GM21619 (cell line): ENCODE results near the gene TCEANC.

ENCODE experiments used
- ATAC-seq: cut with Tn5 transposase; IDR thresholded peaks from one replicate; pipeline ENCODE4 v1.9.1; 2021; ENCODE audit not compliant: unreplicated experiment

Gene TCEANC

GRCh38 chrX:13690836-13691235 lies 37.9 kb downstream of the TCEANC start:
- no peak for ATAC-seq

DNA sequence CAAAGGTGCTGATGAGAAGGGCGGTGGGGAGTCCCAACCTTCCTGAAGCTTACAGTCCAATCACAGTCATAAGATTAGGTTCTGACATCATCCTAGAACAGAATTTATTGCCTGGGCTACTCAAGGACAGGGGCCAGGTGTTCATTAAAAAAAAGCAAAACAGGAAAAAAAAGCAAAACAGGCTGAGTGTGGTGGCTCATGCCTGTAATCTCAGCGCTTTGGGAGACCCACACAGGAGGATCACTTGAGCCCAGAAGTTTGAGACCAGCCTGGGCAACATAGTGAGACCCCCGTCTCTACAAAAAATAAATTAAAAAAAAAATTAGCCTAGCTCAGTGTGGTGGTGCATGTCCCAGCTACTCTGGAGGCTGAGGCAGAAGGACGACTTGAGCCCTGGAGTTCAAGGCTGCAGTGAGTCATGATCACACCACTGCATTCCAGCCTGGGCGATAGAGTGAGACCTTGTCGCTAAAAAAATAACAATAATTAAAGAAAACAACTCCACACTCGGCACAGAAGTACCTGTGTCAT lies 39.0 kb downstream of the TCEANC start:
- ATAC-seq, result no peak

DNA sequence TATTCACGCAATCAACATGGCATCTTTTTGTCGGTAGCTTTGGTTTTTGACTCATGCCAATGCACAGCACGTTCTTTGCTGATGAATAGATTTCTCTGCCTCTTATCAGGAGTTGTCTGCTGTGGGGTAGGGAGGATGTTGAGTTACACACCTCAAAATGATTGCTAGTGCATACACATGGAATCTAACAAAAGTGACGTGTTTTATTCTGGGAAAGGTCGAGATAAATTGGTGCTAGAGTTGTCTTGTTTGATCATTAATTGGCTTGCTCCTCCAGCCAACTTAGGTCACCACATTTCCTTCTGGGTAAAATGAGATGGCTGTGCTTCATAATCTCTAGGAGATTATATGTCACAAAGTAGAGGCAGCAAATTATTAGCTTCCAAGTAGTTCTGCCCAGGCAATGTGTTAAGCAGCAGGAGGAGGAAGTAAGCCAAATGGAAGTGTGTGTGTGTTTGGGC lies 39.9 kb downstream of the TCEANC start:
- no peak for ATAC-seq

- no peak for ATAC-seq
These were observed 40.5 kb downstream of the TCEANC start for GRCh38 chrX:13693341-13693961.

DNA sequence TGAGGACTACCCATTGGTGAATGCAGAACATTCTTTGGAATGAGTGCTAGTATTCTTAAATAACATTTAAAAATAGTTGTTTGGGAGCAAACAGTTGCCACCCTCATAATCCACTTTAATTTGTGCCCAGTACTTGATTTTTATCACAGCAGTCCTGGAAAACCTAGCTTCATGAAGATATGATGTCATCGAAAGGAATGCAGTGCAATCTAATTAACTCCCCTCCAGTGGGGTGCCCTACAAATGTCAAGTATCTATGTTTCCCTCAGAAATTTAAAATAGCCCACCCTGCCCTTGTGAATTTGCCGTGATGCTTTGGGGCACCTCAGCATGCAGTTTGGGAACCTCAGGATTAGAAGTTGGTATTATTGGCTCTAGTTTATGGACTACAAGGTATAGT lies 41.4 kb downstream of the TCEANC start:
- ATAC-seq, result no peak

DNA sequence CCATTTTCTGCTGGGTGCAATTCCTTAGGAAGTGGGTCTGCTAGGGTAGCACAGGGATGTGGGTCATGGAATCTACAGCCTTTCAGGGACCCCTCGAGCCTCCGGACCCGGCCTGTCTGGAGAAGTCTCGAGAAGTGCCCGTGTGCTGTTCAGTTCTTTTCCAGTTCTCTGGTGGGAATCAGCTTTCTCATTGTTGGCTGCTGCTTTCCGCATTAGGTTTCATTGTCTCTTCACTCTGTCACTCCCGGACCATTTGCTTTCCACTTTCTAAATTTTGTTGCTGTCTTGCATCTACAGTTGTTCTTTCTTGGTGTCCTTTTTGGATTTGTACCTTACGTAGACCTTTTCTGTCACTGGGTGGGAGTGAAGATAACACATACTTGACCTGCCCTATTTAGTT lies 42.0 kb downstream of the TCEANC start:
- no peak for ATAC-seq

DNA sequence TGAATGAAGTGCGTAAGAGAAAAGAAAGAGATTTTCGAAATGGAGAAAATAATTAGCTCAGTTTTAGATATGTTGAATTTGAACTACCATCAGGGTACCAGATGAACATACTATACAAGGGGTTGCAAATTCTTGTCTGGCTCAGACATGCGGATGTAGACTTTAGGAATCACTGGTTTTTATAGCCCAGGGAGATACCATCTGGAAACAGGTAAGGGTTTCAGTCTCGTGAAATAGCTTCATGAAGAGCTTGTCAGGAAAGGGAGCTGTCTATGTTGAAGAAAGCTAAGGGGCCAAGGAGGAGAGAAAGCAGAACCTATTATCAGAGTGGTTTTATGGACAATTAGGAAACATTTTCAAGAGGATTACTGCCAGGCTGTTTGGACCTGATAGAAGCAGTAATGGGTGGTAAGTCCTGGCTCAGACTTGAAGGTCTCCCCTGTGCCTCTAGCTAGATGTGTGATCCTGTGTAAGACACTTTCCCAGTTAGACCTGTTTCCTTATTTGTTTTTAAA lies 42.7 kb downstream of the TCEANC start:
- no peak for ATAC-seq

GRCh38 chrX:13697455-13697854 lies 44.5 kb downstream of the TCEANC start:
- ATAC-seq, result peak; percentile 58

DNA sequence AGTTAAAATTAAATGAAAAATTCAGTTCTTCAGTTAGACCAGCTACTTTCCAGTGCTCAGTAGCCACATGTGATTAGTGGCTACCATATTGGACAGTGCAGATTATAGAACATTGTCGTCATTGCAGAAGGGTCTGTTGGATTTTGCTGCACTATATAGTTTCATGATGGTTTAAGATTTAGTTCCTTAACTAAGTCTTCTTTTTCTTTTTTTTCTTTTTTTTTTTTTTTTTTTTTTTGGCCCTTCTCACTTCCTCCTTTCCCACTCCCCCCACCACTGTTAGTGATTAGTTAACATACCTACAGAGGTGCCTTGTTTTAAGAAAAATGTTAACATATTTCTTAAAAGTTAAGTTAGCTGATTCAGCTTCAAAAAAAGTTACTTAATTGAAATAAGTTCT lies 45.0 kb downstream of the TCEANC start:
- no peak for ATAC-seq

GRCh38 chrX:13698432-13698831 lies 45.5 kb downstream of the TCEANC start:
- no peak for ATAC-seq

DNA sequence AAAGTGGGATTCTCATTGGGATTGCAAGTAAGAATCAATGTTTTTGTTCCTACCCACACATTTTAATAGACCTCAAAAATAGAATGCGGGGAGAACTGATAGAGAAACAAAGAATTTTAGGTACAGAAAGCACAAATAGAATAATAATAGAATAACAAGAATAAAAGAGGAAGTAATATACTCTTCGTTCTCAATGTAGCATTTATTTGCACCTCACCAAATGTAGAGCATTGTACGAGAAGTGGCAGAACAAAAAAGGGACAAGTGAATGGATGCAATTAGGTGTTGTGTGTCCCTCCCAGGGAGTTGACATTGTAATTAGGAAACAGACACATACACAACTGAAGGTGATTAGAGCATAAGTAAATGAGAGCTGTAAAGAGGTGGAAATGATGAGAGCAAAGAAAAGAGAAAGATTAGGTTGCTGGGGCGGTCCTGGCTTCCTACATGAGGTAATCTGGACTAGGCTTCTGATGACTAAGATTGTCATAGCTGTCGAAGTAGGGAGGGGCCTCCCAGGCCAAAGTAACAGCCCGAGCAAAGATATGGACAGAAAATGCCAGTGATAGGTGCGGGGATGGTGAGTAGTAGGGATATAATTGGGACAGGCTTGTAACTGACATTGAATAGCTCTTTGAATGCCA lies 46.4 kb downstream of the TCEANC start:
- ATAC-seq, result peak; percentile 51

- ATAC-seq, result no peak
These were observed 47.4 kb downstream of the TCEANC start for GRCh38 chrX:13700380-13700779.

- no peak for ATAC-seq
These were observed 49.3 kb downstream of the TCEANC start for GRCh38 chrX:13702111-13702789.

DNA sequence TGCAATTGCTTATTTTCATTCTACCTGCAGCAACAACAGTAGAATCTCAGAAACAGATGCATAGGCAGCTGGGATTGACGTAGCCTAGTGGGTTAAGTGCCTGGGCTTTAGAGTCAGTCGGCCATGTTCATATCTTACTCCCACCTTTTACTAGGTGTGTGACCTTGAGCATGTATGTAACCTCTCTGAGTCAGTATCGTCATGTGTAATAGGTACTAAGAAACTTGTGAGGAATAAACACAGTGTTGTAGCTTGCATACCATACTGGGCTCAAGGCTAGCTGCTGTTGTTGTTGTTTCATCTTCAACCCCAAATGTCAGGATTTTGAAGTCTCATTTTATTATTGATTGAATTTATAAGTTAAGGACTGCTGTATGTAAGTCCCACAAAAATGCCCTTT lies 50.2 kb downstream of the TCEANC start:
- no peak for ATAC-seq

DNA sequence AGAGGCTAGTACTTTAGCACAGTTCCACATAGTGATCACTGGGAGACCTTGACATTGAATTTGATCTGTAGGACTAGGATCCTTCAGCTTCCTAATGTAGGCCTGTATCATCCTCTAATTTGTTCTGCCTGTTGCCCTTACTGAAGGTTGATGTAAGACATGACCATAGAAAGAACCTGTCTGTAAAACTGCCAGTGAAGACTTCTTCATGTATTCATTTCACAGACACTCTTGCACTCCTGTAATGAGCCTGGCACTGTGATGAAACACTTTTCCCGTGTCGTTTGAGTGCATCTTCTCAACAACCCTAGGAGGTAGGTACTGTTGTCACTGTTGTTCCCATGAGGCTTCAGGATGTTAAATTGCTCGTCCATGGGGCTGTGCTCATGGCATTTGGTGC lies 50.6 kb downstream of the TCEANC start:
- ATAC-seq, result no peak

- ATAC-seq, result no peak
These were observed 58.2 kb downstream of the TCEANC start for GRCh38 chrX:13711141-13711540.
